IPS-18a (cell line): ENCODE data around the gene ODF4.

Experiments used
- H3K27ac ChIP-seq: one replicate; pipeline ENCODE4 v1.5.1; 2013; ENCODE audit warnings: low read length
- H3K27me3 ChIP-seq: one replicate; pipeline ENCODE4 v1.6.1; 2013; ENCODE audit warnings: mild to moderate bottlenecking, low read length; ENCODE audit not compliant: control insufficient read depth, insufficient read depth
- H3K36me3 ChIP-seq: one replicate; pipeline ENCODE4 v1.6.1; 2013; ENCODE audit warnings: low read depth, low read length; ENCODE audit not compliant: control insufficient read depth
- H3K4me1 ChIP-seq: one replicate; pipeline ENCODE4 v1.6.1; 2013; ENCODE audit warnings: low read depth, low read length; ENCODE audit not compliant: control insufficient read depth
- H3K4me3 ChIP-seq: one replicate; pipeline ENCODE4 v1.5.1; 2013; ENCODE audit warnings: low read length
- H3K9ac ChIP-seq: one replicate; pipeline ENCODE4 v1.6.1; 2013; ENCODE audit warnings: mild to moderate bottlenecking, low read length, moderate library complexity
- H3K9me3 ChIP-seq: one replicate; pipeline ENCODE4 v1.6.1; 2013; ENCODE audit warnings: low read depth, low read length; ENCODE audit not compliant: control insufficient read depth

The ODF4 gene

GRCh38 chr17:8314797-8315763 is 24.6 kb upstream of the ODF4 start:
- peaks cover 35% of the 10 kb centered on the region for H3K27me3 ChIP-seq
- no peaks in the 10 kb centered on the region for H3K36me3 ChIP-seq
- H3K4me1 ChIP-seq, result peaks cover 4% of the 10 kb centered on the region
- peak overlapping the region; percentile 15 for H3K9ac ChIP-seq
- peak overlapping the region; percentile 79 for H3K4me3 ChIP-seq
- no peaks in the 10 kb centered on the region for H3K9me3 ChIP-seq
- H3K27ac ChIP-seq, result no peak overlapping the region

- Histone ChIP-seq H3K36me3 (no peaks in the 10 kb centered on the region), H3K4me3 (peak overlapping the region; percentile 79), H3K27me3 (peaks cover 35% of the 10 kb centered on the region), H3K27ac (no peak overlapping the region), H3K9me3 (no peaks in the 10 kb centered on the region), H3K4me1 (peaks cover 4% of the 10 kb centered on the region), H3K9ac (no peak overlapping the region)
These were observed 23.8 kb upstream of the ODF4 start for GRCh38 chr17:8315764-8316217.

GRCh38 chr17:8318010-8318935 is 21.4 kb upstream of the ODF4 start:
- H3K9ac ChIP-seq, result no peak overlapping the region
- H3K27me3 ChIP-seq, result peaks cover 35% of the 10 kb centered on the region
- no peak overlapping the region for H3K27ac ChIP-seq
- H3K4me3 ChIP-seq, result no peak overlapping the region
- no peaks in the 10 kb centered on the region for H3K36me3 ChIP-seq
- peaks cover 4% of the 10 kb centered on the region for H3K4me1 ChIP-seq
- no peaks in the 10 kb centered on the region for H3K9me3 ChIP-seq

DNA sequence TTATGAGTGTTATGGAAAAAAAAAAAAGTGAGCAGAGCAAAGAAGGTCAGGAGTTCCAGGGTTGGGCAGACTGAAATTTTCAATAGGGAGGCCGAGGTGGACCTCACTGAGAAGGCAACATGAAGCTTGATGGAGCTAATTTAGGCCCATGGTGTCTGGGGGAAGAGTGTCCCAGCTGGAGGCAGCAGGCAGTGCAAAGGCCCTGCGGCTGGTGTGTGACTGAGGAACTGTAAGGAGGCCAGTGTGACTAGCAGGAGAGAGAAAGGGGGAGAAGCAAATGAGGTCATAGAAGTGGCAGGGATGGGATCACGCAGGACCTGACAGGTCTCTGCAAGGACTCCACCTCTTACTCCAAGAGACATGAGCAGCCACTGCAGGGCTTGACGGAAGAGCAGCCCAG is 19.4 kb upstream of the ODF4 start:
- Histone ChIP-seq H3K9ac (no peak overlapping the region), H3K27me3 (peaks cover 22% of the 10 kb centered on the region), H3K4me3 (no peak overlapping the region), H3K27ac (no peak overlapping the region), H3K9me3 (no peaks in the 10 kb centered on the region), H3K36me3 (no peaks in the 10 kb centered on the region), H3K4me1 (no peaks in the 10 kb centered on the region)

DNA sequence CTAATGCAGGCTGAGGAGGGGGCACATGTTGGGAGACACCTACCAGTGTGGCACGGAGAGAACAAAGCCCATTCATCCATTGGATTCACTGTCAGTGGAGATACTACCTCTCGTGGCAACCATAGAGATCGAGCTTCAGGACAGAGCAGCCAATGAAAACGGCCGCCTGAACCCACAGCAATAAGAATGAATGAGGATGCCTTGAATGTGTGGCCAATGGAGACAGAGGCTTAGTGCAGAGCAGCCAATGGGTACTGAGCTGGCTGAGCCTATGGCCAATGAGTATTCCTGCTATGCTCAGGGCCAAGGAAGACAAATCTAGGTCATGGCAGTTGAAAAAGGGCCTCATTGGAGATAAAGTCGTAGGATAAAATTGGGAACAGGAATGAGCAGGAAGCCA is 18.6 kb upstream of the ODF4 start:
- no peaks in the 10 kb centered on the region for H3K4me1 ChIP-seq
- no peak overlapping the region for H3K27ac ChIP-seq
- H3K36me3 ChIP-seq, result no peaks in the 10 kb centered on the region
- peaks cover 22% of the 10 kb centered on the region for H3K27me3 ChIP-seq
- no peak overlapping the region for H3K9ac ChIP-seq
- H3K9me3 ChIP-seq, result no peaks in the 10 kb centered on the region
- no peak overlapping the region for H3K4me3 ChIP-seq

- no peak overlapping the region for H3K4me3 ChIP-seq
- peaks cover under 1% of the 10 kb centered on the region for H3K4me1 ChIP-seq
- H3K36me3 ChIP-seq, result no peaks in the 10 kb centered on the region
- no peak overlapping the region for H3K9ac ChIP-seq
- no peaks in the 10 kb centered on the region for H3K9me3 ChIP-seq
- peaks cover 22% of the 10 kb centered on the region for H3K27me3 ChIP-seq
- no peak overlapping the region for H3K27ac ChIP-seq
These were observed 17.6 kb upstream of the ODF4 start for GRCh38 chr17:8322061-8322460.

DNA sequence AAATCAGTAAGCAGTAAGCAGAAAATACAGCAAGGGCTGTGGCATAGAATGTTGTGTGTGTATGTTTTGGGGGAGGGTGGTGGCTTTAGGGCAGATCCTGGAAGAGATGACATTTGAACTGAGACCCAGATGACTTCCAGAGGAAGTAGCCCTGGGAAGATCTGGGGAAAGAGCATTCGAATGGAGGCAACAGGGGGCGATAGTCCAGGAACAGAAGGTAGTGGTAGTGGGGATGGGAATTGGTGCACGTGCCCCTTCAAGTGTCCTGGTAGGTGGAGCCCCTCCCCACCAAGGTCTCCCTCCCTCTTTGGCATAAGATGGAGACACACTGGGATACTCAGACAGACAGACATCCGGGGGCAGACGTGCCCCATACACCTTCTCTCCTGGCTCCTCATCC is 15.5 kb upstream of the ODF4 start:
- peaks cover 30% of the 10 kb centered on the region for H3K27me3 ChIP-seq
- no peak overlapping the region for H3K9ac ChIP-seq
- H3K9me3 ChIP-seq, result no peaks in the 10 kb centered on the region
- peaks cover 4% of the 10 kb centered on the region for H3K4me1 ChIP-seq
- no peak overlapping the region for H3K4me3 ChIP-seq
- no peaks in the 10 kb centered on the region for H3K36me3 ChIP-seq
- no peak overlapping the region for H3K27ac ChIP-seq

GRCh38 chr17:8324923-8325322 is 14.7 kb upstream of the ODF4 start:
- Histone ChIP-seq H3K4me3 (no peak overlapping the region), H3K27ac (no peak overlapping the region), H3K9me3 (no peaks in the 10 kb centered on the region), H3K4me1 (peaks cover 4% of the 10 kb centered on the region), H3K9ac (no peak overlapping the region), H3K27me3 (peaks cover 30% of the 10 kb centered on the region), H3K36me3 (no peaks in the 10 kb centered on the region)

GRCh38 chr17:8326511-8327302 is 12.9 kb upstream of the ODF4 start:
- H3K4me1 ChIP-seq, result peaks cover 4% of the 10 kb centered on the region
- no peak overlapping the region for H3K27ac ChIP-seq
- H3K4me3 ChIP-seq, result peak overlapping the region; percentile 76
- H3K9ac ChIP-seq, result peak overlapping the region; percentile 22
- H3K9me3 ChIP-seq, result no peaks in the 10 kb centered on the region
- peaks cover 30% of the 10 kb centered on the region for H3K27me3 ChIP-seq
- H3K36me3 ChIP-seq, result no peaks in the 10 kb centered on the region

- Histone ChIP-seq H3K4me3 (peak overlapping the region; percentile 76), H3K36me3 (no peaks in the 10 kb centered on the region), H3K4me1 (peaks cover 4% of the 10 kb centered on the region), H3K9ac (peak overlapping the region; percentile 22), H3K9me3 (no peaks in the 10 kb centered on the region), H3K27ac (no peak overlapping the region), H3K27me3 (peaks cover 30% of the 10 kb centered on the region)
These were observed 12.4 kb upstream of the ODF4 start for GRCh38 chr17:8327303-8327649.

DNA sequence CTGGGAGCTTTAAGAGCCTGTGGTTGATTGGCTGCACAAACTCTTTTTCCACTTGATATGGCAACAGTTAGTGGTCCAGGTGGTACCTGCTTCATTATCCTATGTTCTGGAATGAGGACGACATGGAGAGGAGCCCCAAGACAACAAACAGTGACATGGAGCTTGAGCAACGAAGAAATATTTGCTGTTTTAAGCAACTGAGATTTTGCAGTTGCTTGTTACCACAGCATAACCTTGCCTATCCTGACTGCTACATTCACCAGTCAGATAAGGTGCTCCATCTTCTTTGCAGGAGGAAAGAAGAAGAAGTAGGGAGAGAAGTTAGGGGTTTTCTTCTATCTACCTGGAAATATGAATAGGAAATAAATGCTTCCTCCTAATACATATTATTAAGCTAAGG is 7.5 kb upstream of the ODF4 start:
- H3K9me3 ChIP-seq, result no peaks in the 10 kb centered on the region
- H3K36me3 ChIP-seq, result no peaks in the 10 kb centered on the region

More for the DNA sequence above, 7.5 kb upstream of the ODF4 start:
- Histone ChIP-seq H3K9ac (no peak overlapping the region), H3K27me3 (peaks cover 11% of the 10 kb centered on the region), H3K4me1 (peaks cover 3% of the 10 kb centered on the region), H3K4me3 (no peak overlapping the region), H3K27ac (no peak overlapping the region)
